Measurements from ENCODE around the gene MYO9B. TPM values are rescaled to one million over a fixed set of nuclear protein-coding genes. Genes with fewer than 3 reads are reported as not detected.
A peak's percentile ranks its signal among the peaks of the same experiment; 100 is the strongest.

MYO9B gene
- total and polyA plus RNA-seq, 9 of the 15 experiments (the other 6 are each of a cell fraction or from before 2014, with no cell fraction given), result 2.4 to 77.6 (median 23.0) TPM

- TF ChIP-seq, protein P1, sequence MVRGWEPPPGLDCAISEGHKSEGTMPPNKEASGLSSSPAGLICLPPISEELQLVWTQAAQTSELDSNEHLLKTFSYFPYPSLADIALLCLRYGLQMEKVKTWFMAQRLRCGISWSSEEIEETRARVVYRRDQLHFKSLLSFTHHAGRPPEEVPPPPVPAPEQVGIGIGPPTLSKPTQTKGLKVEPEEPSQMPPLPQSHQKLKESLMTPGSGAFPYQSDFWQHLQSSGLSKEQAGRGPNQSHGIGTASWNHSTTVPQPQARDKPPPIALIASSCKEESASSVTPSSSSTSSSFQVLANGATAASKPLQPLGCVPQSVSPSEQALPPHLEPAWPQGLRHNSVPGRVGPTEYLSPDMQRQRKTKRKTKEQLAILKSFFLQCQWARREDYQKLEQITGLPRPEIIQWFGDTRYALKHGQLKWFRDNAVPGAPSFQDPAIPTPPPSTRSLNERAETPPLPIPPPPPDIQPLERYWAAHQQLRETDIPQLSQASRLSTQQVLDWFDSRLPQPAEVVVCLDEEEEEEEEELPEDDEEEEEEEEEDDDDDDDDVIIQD (CRISPR knock-in tag; IDR thresholded peaks at IDR 0.05), result no peak
- TF ChIP-seq RB1 (IDR thresholded peaks at IDR 0.05; ENCODE audit: low read depth) (no peak), ZC3H11A (IDR thresholded peaks at IDR 0.05; ENCODE audit: low read depth, low read length) (no peak), GTF2A2 (tag; IDR thresholded peaks at IDR 0.05) (no peak), SNIP1 (IDR thresholded peaks at IDR 0.05; ENCODE audit: low read depth) (no peak), THAP12 (CRISPR knock-in tag; IDR thresholded peaks at IDR 0.05) (no peak), ZNF551 (CRISPR knock-in tag; IDR thresholded peaks at IDR 0.05) (no peak), ZNF239 (CRISPR knock-in tag; IDR thresholded peaks at IDR 0.05) (peak; percentile 100), MAFG (tag; conservative IDR thresholded peaks at IDR 0.05) (peak; percentile 98), CC2D1A (IDR thresholded peaks at IDR 0.05) (no peak), ZNF707 (CRISPR knock-in tag; conservative IDR thresholded peaks at IDR 0.05) (no peak), NCOA4 (IDR thresholded peaks at IDR 0.05; ENCODE audit: partially characterized antibody) (no peak), ZKSCAN8 (CRISPR knock-in tag; IDR thresholded peaks at IDR 0.05) (no peak), TEAD4 (IDR thresholded peaks at IDR 0.05; ENCODE audit: low read length) (no peak), TEAD4 (CRISPR knock-in tag; IDR thresholded peaks at IDR 0.05; ENCODE audit: borderline replicate concordance) (no peak), THRAP3 (IDR thresholded peaks at IDR 0.05; ENCODE audit: borderline replicate concordance) (no peak), MEF2D (tag; conservative IDR thresholded peaks at IDR 0.05; ENCODE audit: low read depth) (no peak), KAT7 (CRISPR knock-in tag; IDR thresholded peaks at IDR 0.05; ENCODE audit: borderline replicate concordance) (no peak), ZNF124 (CRISPR knock-in tag; IDR thresholded peaks at IDR 0.05) (no peak), ETV5 (CRISPR knock-in tag; IDR thresholded peaks at IDR 0.05; ENCODE audit: low read depth) (0 out of 2 replicates have a peak, but pooled peaks have one; percentile 40)
- TF ChIP-seq, protein P2, sequence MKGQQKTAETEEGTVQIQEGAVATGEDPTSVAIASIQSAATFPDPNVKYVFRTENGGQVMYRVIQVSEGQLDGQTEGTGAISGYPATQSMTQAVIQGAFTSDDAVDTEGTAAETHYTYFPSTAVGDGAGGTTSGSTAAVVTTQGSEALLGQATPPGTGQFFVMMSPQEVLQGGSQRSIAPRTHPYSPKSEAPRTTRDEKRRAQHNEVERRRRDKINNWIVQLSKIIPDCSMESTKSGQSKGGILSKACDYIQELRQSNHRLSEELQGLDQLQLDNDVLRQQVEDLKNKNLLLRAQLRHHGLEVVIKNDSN (CRISPR knock-in tag; IDR thresholded peaks at IDR 0.05), result no peak
- TF ChIP-seq, protein P3, sequence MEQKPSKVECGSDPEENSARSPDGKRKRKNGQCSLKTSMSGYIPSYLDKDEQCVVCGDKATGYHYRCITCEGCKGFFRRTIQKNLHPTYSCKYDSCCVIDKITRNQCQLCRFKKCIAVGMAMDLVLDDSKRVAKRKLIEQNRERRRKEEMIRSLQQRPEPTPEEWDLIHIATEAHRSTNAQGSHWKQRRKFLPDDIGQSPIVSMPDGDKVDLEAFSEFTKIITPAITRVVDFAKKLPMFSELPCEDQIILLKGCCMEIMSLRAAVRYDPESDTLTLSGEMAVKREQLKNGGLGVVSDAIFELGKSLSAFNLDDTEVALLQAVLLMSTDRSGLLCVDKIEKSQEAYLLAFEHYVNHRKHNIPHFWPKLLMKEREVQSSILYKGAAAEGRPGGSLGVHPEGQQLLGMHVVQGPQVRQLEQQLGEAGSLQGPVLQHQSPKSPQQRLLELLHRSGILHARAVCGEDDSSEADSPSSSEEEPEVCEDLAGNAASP (IDR thresholded peaks at IDR 0.05), result no peak
- TF ChIP-seq, protein P4, sequence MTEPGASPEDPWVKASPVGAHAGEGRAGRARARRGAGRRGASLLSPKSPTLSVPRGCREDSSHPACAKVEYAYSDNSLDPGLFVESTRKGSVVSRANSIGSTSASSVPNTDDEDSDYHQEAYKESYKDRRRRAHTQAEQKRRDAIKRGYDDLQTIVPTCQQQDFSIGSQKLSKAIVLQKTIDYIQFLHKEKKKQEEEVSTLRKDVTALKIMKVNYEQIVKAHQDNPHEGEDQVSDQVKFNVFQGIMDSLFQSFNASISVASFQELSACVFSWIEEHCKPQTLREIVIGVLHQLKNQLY (CRISPR knock-in tag; conservative IDR thresholded peaks at IDR 0.05), result no peak
These were observed 22.1 kb downstream of the MYO9B start (continued) for GRCh38 chr19:17097593-17098126.
